Duodenal mucosa (tissue), 2 donors: ENCODE measurements around the gene POFUT2.

Experiments used
- H3K27ac ChIP-seq: one replicate; pipeline ENCODE4 v1.7.0; 2013; ENCODE audit warnings: low read depth, low read length
- H3K27me3 ChIP-seq, 2 donors: one replicate each; pipeline ENCODE4 v1.7.0; 2013; ENCODE audit warnings: low read length in 2 of 2, control low read depth in 1 of 2; ENCODE audit not compliant: insufficient read depth in 2 of 2, control insufficient read depth in 1 of 2
- H3K36me3 ChIP-seq, 2 donors: one replicate each; pipeline ENCODE4 v1.7.0; 2013; ENCODE audit warnings: low read length in 2 of 2, control low read depth in 1 of 2; ENCODE audit not compliant: insufficient read depth in 2 of 2, control insufficient read depth in 1 of 2
- H3K4me1 ChIP-seq, 2 donors: one replicate each; pipeline ENCODE4 v1.7.0; 2013; ENCODE audit warnings: low read length in 2 of 2, control low read depth in 1 of 2; ENCODE audit not compliant: insufficient read depth in 2 of 2, control insufficient read depth in 1 of 2
- H3K4me3 ChIP-seq, 2 donors: one replicate each; pipeline ENCODE4 v1.7.0; 2013; ENCODE audit warnings: low read length in 2 of 2, low read depth in 1 of 2
- H3K9ac ChIP-seq, 2 donors: one replicate each; pipeline ENCODE4 v1.7.0; 2013; ENCODE audit warnings: low read length in 2 of 2, low read depth in 1 of 2
- H3K9me3 ChIP-seq, 2 donors: one replicate each; pipeline ENCODE4 v1.7.0; 2013; ENCODE audit warnings: low read length in 2 of 2, control low read depth in 1 of 2; ENCODE audit not compliant: control insufficient read depth in 1 of 2

POFUT2 gene

GRCh38 chr21:45297329-45297728 is 9.6 kb upstream of the POFUT2 start:
- H3K27ac ChIP-seq = no peak overlapping the region
- H3K36me3 ChIP-seq = no peaks in the 10 kb centered on the region
- peaks cover 19 to 38% of the 10 kb centered on the region in 2 donors for H3K4me1 ChIP-seq
- H3K4me3 ChIP-seq = no peak overlapping the region
- H3K9me3 ChIP-seq = no peaks in the 10 kb centered on the region
- no peaks in the 10 kb centered on the region for H3K27me3 ChIP-seq
- H3K9ac ChIP-seq = no peak overlapping the region

DNA sequence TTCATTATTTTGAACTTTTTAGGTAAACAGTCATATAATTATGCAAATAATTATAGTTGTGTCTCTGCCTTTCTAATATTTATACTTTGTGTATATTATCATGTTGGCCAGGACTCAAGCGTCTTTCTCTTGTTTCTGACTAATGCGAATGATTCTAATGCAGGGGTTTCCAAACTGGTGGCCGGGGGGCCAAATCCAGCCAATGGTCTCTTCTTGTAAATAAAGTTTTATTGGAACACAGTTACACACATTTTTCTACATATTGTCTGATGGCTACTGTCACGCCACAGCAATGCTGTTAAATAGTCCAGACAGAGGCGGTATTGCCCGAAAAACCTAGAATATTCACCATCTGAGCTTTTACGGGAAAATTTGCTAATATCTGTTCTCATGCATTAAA is 8.9 kb upstream of the POFUT2 start:
- no peaks in the 10 kb centered on the region for H3K36me3 ChIP-seq
- no peaks in the 10 kb centered on the region for H3K9me3 ChIP-seq
- H3K9ac ChIP-seq = no peak overlapping the region
- no peaks in the 10 kb centered on the region for H3K27me3 ChIP-seq
- H3K27ac ChIP-seq = peak overlapping the region; percentile 34
- H3K4me1 ChIP-seq = peaks cover 25 to 37% of the 10 kb centered on the region in 2 donors
- no peak overlapping the region for H3K4me3 ChIP-seq

DNA sequence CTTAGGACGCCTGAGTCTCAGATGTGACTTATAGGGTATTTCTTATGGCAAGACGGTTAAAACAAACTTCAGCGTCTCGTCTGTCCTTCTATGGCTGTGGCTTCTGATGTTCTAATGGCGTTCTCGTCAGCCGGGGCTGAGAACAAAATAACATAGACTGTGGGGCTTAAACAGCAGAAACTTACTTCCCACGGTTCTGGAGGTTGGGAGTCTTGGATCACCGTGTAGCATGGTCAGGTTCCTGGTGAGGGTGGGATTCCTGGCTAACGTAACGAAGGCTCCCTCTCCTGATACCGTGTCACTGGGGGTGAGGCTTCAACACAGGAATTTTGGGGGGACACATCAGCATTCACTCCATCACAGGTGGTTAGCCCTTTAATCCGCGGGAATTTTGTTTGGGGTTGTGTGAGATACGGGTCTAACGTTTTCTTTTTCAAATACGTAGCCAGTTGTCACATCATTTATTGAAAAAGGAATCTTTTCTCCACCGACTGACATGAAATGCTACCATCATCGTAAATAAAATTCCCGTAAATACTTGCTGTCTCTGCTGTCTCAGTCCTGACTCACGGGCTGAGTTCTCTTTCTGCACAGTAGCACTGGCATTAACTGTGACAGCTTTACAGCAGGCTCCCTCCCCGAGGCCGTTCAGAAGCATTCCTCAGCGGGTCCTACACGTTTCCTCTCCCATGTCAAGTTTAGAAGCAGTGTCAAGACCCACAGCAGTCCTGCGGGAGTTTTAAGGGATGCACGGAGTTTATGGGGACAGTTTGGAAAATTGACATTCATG is 8.1 kb upstream of the POFUT2 start:
- H3K4me3 ChIP-seq = no peak overlapping the region
- H3K4me1 ChIP-seq = peaks cover 29 to 35% of the 10 kb centered on the region in 2 donors
- no peaks in the 10 kb centered on the region for H3K27me3 ChIP-seq
- H3K9ac ChIP-seq = peak overlapping the region in 1 of 2 donors; percentile 32
- peak overlapping the region; percentile 88 for H3K27ac ChIP-seq
- H3K9me3 ChIP-seq = no peaks in the 10 kb centered on the region
- no peaks in the 10 kb centered on the region for H3K36me3 ChIP-seq

DNA sequence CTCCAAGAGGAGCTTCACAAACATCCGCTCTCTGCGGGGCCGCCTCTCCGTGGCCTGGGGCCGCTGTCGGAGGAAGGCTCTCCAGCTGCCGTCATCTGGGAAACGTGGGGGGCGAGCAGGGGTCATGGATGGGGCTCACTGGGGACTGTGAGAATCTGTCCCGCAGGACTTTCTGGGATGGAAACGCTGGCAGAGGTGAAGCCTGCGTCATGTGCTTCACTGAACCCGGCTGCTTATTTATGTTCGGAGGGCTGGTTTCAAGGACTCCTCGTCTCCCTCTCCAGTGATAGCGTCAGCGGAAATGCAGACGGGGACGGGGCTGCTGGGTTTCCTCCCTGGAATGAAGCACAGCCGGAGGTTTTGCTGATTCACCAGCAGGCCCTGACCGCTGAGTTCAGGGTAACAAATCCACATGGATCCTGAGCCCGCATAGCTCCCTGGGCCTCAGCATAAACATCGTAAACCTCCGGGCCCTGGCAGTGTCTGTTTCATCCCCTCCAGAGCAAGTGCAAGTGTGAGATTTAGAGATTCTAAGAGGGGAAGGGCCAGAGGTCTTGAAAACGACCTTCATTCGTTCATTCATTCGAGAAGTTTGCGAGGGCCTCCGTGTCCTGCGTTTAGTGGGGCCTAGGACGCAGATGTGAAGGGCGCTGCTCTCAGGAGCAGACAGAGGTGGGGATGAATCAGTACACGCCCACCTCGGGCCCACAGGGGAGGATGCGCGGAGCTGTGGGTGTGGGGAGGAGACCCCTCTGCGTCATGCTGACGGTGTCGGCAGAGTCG is 7.0 kb upstream of the POFUT2 start:
- Histone ChIP-seq H3K27ac (peak overlapping the region; percentile 88), H3K9ac (peak overlapping the region; percentile 47 to 57), H3K9me3 (no peaks in the 10 kb centered on the region), H3K4me1 (peaks cover 29 to 35% of the 10 kb centered on the region in 2 donors), H3K27me3 (no peaks in the 10 kb centered on the region), H3K4me3 (no peak overlapping the region), H3K36me3 (no peaks in the 10 kb centered on the region)

- peaks cover 32 to 37% of the 10 kb centered on the region in 2 donors for H3K4me1 ChIP-seq
- peak overlapping the region; percentile 46 to 57 for H3K9ac ChIP-seq
Measured at GRCh38 chr21:45293726-45294401, 6.2 kb upstream of the POFUT2 start.

DNA sequence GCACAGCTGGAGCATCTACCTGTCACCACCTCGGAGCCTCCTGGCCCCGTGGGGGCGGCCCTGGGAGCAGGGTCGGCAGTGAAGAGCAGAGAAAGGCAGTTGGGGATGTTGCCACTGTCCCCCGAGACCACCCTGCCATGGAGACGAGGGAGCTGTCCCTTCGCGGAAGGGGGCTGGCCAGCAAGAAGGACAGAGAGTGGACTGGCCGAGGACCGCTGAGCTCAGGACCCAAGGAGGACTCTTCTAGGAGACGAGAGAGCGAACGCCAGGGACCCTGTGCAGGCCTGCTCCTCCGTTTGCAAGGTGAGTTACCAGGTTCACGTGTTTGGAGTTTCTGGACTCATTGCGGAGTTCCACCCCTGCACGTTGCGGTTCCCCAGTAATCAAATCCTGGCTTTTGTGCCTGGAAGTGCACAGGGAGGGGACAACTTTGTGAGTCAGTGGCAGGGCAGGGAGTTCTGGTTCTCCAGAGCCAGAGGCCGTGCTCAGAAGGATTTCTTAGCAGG is 5.6 kb upstream of the POFUT2 start:
- H3K27ac ChIP-seq = peak overlapping the region; percentile 88
- H3K36me3 ChIP-seq = no peaks in the 10 kb centered on the region
- H3K27me3 ChIP-seq = no peaks in the 10 kb centered on the region
- no peak overlapping the region for H3K4me3 ChIP-seq
- peak overlapping the region in 1 of 2 donors; percentile 57 for H3K9ac ChIP-seq
- H3K4me1 ChIP-seq = peaks cover 32 to 43% of the 10 kb centered on the region in 2 donors
- H3K9me3 ChIP-seq = no peaks in the 10 kb centered on the region

More at GRCh38 chr21:45293726-45294401, 6.2 kb upstream of the POFUT2 start:
- no peaks in the 10 kb centered on the region for H3K9me3 ChIP-seq
- no peaks in the 10 kb centered on the region for H3K27me3 ChIP-seq
- no peaks in the 10 kb centered on the region for H3K36me3 ChIP-seq
- H3K4me3 ChIP-seq = no peak overlapping the region
- H3K27ac ChIP-seq = peak overlapping the region; percentile 88

GRCh38 chr21:45292399-45293219 is 4.9 kb upstream of the POFUT2 start:
- no peaks in the 10 kb centered on the region for H3K9me3 ChIP-seq
- no peaks in the 10 kb centered on the region for H3K36me3 ChIP-seq
- no peaks in the 10 kb centered on the region for H3K27me3 ChIP-seq
- H3K9ac ChIP-seq = peak overlapping the region in 1 of 2 donors; percentile 57
- H3K4me3 ChIP-seq = peak overlapping the region in 1 of 2 donors; percentile 28
- H3K27ac ChIP-seq = no peak overlapping the region
- H3K4me1 ChIP-seq = peaks cover 32 to 43% of the 10 kb centered on the region in 2 donors

DNA sequence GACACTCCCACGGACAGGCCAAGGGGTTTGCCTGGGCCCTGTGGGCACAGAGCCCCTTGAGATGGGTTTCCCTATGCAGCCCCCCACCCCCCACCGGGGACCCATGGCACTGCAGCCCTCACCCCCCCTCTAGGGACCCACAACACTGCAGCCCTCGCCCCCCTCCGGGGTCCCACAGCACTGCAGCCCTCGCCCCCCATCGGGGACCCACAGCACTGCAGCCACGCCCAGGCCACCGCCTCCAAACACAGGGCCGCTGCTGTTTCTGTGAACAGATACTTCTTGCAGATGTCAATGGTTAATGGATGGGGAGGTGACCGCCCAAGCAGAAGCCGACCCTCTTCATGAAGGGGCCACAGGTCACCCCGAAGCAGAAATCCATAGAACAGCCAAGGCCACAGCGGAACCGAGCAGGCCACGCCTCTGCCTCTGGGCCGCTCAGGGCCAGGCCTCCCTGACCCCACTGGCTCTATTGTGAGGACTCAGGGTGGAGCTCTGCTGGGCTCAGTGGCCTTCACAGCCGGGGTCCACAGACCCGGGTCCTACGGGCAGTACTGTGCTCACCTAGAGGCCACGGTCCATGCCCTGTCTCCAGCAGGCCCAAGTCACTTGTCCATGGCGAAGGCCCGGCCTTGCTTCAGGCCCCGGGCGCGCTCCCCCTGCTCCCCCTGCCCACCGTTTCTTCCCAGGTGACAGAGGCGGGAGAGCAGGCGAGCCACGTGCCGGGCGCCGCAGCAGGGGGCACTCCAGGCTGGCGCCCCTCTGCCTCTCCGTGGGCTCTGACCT is 4.1 kb upstream of the POFUT2 start:
- Histone ChIP-seq H3K9ac (peak overlapping the region in 1 of 2 donors; percentile 57), H3K4me3 (no peak overlapping the region), H3K4me1 (peaks cover 32 to 43% of the 10 kb centered on the region in 2 donors), H3K36me3 (no peaks in the 10 kb centered on the region), H3K27ac (no peak overlapping the region), H3K27me3 (no peaks in the 10 kb centered on the region), H3K9me3 (no peaks in the 10 kb centered on the region)
